Measurements from ENCODE around the gene LTBP1.

Gene LTBP1

GRCh38 chr2:33020883-33021282 is 74.1 kb downstream of the LTBP1 start:
- H3K4me3 ChIP-seq (ENCODE audit: low read depth, low read length): no peak overlapping the region
- H3K4me1 ChIP-seq (ENCODE audit: control insufficient read depth, insufficient read depth, low read length): no peaks in the 10 kb centered on the region
- H3K9ac ChIP-seq (ENCODE audit: low read depth, low read length): no peak overlapping the region
- H3K27me3 ChIP-seq (ENCODE audit: control insufficient read depth, insufficient read depth, low read length): no peaks in the 10 kb centered on the region
- no peaks in the 10 kb centered on the region for H3K36me3 ChIP-seq (ENCODE audit: control insufficient read depth, insufficient read depth, low read length)
- H3K9me3 ChIP-seq (ENCODE audit: control insufficient read depth, insufficient read depth, low read length): no peaks in the 10 kb centered on the region

- Histone ChIP-seq H3K9me3 (ENCODE audit: control insufficient read depth, insufficient read depth, low read length) (no peaks in the 10 kb centered on the region), H3K9ac (ENCODE audit: low read depth, low read length) (no peak overlapping the region), H3K4me1 (ENCODE audit: control insufficient read depth, insufficient read depth, low read length) (no peaks in the 10 kb centered on the region), H3K27me3 (ENCODE audit: control insufficient read depth, insufficient read depth, low read length) (no peaks in the 10 kb centered on the region), H3K36me3 (ENCODE audit: control insufficient read depth, insufficient read depth, low read length) (no peaks in the 10 kb centered on the region), H3K4me3 (ENCODE audit: low read depth, low read length) (no peak overlapping the region)
Measured at GRCh38 chr2:33021542-33022227, 74.9 kb downstream of the LTBP1 start.

GRCh38 chr2:33022395-33022985 is 75.7 kb downstream of the LTBP1 start:
- Histone ChIP-seq H3K9ac (ENCODE audit: low read depth, low read length) (no peak overlapping the region), H3K4me1 (ENCODE audit: control insufficient read depth, insufficient read depth, low read length) (no peaks in the 10 kb centered on the region), H3K36me3 (ENCODE audit: control insufficient read depth, insufficient read depth, low read length) (no peaks in the 10 kb centered on the region), H3K27me3 (ENCODE audit: control insufficient read depth, insufficient read depth, low read length) (no peaks in the 10 kb centered on the region), H3K4me3 (ENCODE audit: low read depth, low read length) (no peak overlapping the region), H3K9me3 (ENCODE audit: control insufficient read depth, insufficient read depth, low read length) (no peaks in the 10 kb centered on the region)

GRCh38 chr2:33022989-33023727 is 76.4 kb downstream of the LTBP1 start:
- Histone ChIP-seq H3K27me3 (ENCODE audit: control insufficient read depth, insufficient read depth, low read length) (no peaks in the 10 kb centered on the region), H3K36me3 (ENCODE audit: control insufficient read depth, insufficient read depth, low read length) (no peaks in the 10 kb centered on the region), H3K4me3 (ENCODE audit: low read depth, low read length) (no peak overlapping the region), H3K9ac (ENCODE audit: low read depth, low read length) (no peak overlapping the region), H3K4me1 (ENCODE audit: control insufficient read depth, insufficient read depth, low read length) (no peaks in the 10 kb centered on the region), H3K9me3 (ENCODE audit: control insufficient read depth, insufficient read depth, low read length) (no peaks in the 10 kb centered on the region)

- H3K9ac ChIP-seq (ENCODE audit: low read depth, low read length): no peak overlapping the region
Measured at GRCh38 chr2:33023728-33024500, 77.2 kb downstream of the LTBP1 start.

DNA sequence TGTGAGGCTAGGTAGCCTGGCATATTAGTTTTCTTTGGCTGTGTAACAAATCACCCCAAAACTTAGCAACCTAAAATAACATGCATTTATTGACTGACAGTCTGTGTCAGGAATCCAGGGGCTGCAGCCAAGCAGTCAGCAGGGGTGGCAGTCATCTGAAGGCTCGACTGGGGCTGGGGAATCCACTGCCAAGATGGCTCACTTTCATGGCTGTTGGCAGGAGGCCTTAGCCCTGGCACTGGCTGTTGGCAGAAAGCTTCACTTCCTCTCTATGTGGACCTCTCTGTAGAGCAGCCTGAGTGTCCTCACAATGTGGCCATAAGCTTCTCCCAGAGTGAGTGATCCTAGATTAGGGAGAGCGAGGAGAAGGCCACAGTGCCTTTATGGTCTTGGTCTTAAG is 78.0 kb downstream of the LTBP1 start:
- H3K9me3 ChIP-seq (ENCODE audit: control insufficient read depth, insufficient read depth, low read length): no peaks in the 10 kb centered on the region
- H3K36me3 ChIP-seq (ENCODE audit: control insufficient read depth, insufficient read depth, low read length): no peaks in the 10 kb centered on the region
- no peaks in the 10 kb centered on the region for H3K27me3 ChIP-seq (ENCODE audit: control insufficient read depth, insufficient read depth, low read length)
- H3K4me3 ChIP-seq (ENCODE audit: low read depth, low read length): no peak overlapping the region
- no peaks in the 10 kb centered on the region for H3K4me1 ChIP-seq (ENCODE audit: control insufficient read depth, insufficient read depth, low read length)
- no peak overlapping the region for H3K9ac ChIP-seq (ENCODE audit: low read depth, low read length)

More at GRCh38 chr2:33023728-33024500, 77.2 kb downstream of the LTBP1 start:
- no peaks in the 10 kb centered on the region for H3K4me1 ChIP-seq (ENCODE audit: control insufficient read depth, insufficient read depth, low read length)
- H3K9me3 ChIP-seq (ENCODE audit: control insufficient read depth, insufficient read depth, low read length): no peaks in the 10 kb centered on the region
- H3K27me3 ChIP-seq (ENCODE audit: control insufficient read depth, insufficient read depth, low read length): no peaks in the 10 kb centered on the region
- H3K4me3 ChIP-seq (ENCODE audit: low read depth, low read length): no peak overlapping the region
- H3K36me3 ChIP-seq (ENCODE audit: control insufficient read depth, insufficient read depth, low read length): no peaks in the 10 kb centered on the region

DNA sequence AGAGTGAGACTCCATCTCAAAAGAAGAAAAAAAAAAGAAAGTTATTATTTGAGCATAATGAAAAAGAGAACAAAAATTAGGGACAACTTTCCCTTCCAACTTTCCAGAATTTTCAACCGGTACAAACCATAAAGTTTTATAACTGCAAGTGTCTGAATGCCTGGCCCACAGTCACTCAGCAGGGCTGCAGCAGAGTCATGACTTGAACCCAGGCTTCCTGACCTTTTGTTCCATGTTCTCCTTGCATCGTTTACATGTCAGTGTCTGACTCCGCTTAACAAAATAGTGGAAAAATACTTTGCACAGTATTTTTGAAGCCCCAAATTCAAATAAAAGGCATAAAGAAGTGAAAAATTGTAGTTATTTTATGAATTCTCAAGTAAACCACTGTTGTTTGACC is 82.7 kb downstream of the LTBP1 start:
- Histone ChIP-seq H3K9me3 (ENCODE audit: control insufficient read depth, insufficient read depth, low read length) (no peaks in the 10 kb centered on the region), H3K4me3 (ENCODE audit: low read depth, low read length) (no peak overlapping the region), H3K27me3 (ENCODE audit: control insufficient read depth, insufficient read depth, low read length) (no peaks in the 10 kb centered on the region), H3K36me3 (ENCODE audit: control insufficient read depth, insufficient read depth, low read length) (no peaks in the 10 kb centered on the region), H3K4me1 (ENCODE audit: control insufficient read depth, insufficient read depth, low read length) (peaks cover 3% of the 10 kb centered on the region), H3K9ac (ENCODE audit: low read depth, low read length) (no peak overlapping the region)

GRCh38 chr2:33029926-33030325 is 83.2 kb downstream of the LTBP1 start:
- no peaks in the 10 kb centered on the region for H3K9me3 ChIP-seq (ENCODE audit: control insufficient read depth, insufficient read depth, low read length)
- H3K9ac ChIP-seq (ENCODE audit: low read depth, low read length): no peak overlapping the region
- no peaks in the 10 kb centered on the region for H3K27me3 ChIP-seq (ENCODE audit: control insufficient read depth, insufficient read depth, low read length)
- no peak overlapping the region for H3K4me3 ChIP-seq (ENCODE audit: low read depth, low read length)
- no peaks in the 10 kb centered on the region for H3K36me3 ChIP-seq (ENCODE audit: control insufficient read depth, insufficient read depth, low read length)
- H3K4me1 ChIP-seq (ENCODE audit: control insufficient read depth, insufficient read depth, low read length): peaks cover 3% of the 10 kb centered on the region

- Histone ChIP-seq H3K9me3 (ENCODE audit: control insufficient read depth, insufficient read depth, low read length) (no peaks in the 10 kb centered on the region), H3K27me3 (ENCODE audit: control insufficient read depth, insufficient read depth, low read length) (no peaks in the 10 kb centered on the region), H3K36me3 (ENCODE audit: control insufficient read depth, insufficient read depth, low read length) (no peaks in the 10 kb centered on the region), H3K9ac (ENCODE audit: low read depth, low read length) (no peak overlapping the region), H3K4me3 (ENCODE audit: low read depth, low read length) (no peak overlapping the region), H3K4me1 (ENCODE audit: control insufficient read depth, insufficient read depth, low read length) (peaks cover 3% of the 10 kb centered on the region)
Measured at GRCh38 chr2:33030326-33030725, 83.6 kb downstream of the LTBP1 start.

DNA sequence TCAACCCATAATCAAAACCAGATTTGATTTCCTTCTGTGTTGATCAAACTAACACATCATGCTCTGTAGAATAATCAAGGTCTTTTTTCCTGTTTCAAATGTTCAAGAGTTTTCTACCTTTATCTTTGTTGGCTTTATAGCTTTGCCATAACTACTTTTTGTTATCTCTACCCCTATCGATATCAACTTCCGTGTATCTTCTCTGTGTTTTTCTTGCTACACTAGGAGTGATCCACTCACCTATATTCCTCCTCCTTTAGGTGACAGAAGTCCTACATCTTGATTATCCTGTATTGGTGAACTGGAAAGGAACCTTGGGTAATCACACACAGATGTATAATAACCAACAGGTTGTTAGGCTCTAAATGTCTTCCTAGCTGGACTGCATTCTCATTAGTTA is 85.5 kb downstream of the LTBP1 start:
- no peaks in the 10 kb centered on the region for H3K36me3 ChIP-seq (ENCODE audit: control insufficient read depth, insufficient read depth, low read length)
- peaks cover 3% of the 10 kb centered on the region for H3K4me1 ChIP-seq (ENCODE audit: control insufficient read depth, insufficient read depth, low read length)
- no peak overlapping the region for H3K9ac ChIP-seq (ENCODE audit: low read depth, low read length)
- H3K27me3 ChIP-seq (ENCODE audit: control insufficient read depth, insufficient read depth, low read length): no peaks in the 10 kb centered on the region
- H3K9me3 ChIP-seq (ENCODE audit: control insufficient read depth, insufficient read depth, low read length): no peaks in the 10 kb centered on the region
- H3K4me3 ChIP-seq (ENCODE audit: low read depth, low read length): no peak overlapping the region

DNA sequence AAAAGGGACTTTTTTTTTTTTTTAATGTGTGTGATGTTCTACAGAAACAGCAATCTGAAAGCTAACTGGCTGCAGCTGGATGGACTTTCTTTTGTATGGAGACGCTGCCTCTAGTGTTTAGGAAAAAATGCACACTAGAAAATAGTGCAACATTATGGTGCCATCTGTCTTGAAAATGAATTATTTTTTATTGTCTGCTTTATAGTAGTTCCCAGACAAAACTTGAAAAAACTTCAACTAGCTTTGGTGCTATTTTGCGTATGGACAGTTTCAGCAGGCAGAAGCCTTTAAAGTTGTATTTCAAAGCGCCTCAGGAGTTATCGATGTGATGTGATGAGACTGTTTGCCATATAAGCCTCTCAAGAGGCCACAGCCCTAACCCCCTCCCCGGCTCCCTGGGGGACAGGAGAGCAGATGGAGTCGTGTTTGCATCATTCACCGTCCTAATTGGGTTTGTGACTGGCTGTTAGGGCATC is 86.9 kb downstream of the LTBP1 start:
- H3K4me3 ChIP-seq (ENCODE audit: low read depth, low read length): no peak overlapping the region

More for the DNA sequence above, 86.9 kb downstream of the LTBP1 start:
- H3K9me3 ChIP-seq (ENCODE audit: control insufficient read depth, insufficient read depth, low read length): no peaks in the 10 kb centered on the region
- H3K9ac ChIP-seq (ENCODE audit: low read depth, low read length): no peak overlapping the region
- no peaks in the 10 kb centered on the region for H3K27me3 ChIP-seq (ENCODE audit: control insufficient read depth, insufficient read depth, low read length)
- peaks cover 3% of the 10 kb centered on the region for H3K4me1 ChIP-seq (ENCODE audit: control insufficient read depth, insufficient read depth, low read length)
- H3K36me3 ChIP-seq (ENCODE audit: control insufficient read depth, insufficient read depth, low read length): no peaks in the 10 kb centered on the region

All from iPS-15b (cell line).